Coronary artery (tissue), 2 donors: ENCODE results near the gene PNKD.

Source experiments
- DNase-seq: peaks from one replicate; pipeline ENCODE4 v3.0.0-alpha.2; 2017; ENCODE audit warnings: low spot score
- H3K27ac ChIP-seq, 2 donors: fragments of 200-600 bp; sonication (generic); one replicate each; pipeline ENCODE4 v1.5.1; 2016 to 2019
- H3K4me3 ChIP-seq: fragments of 200-600 bp; sonication (generic); 2 replicates; pipeline ENCODE4 v1.5.1; 2016; ENCODE audit warnings: mild to moderate bottlenecking, moderate library complexity
- TF ChIP-seq, protein P1 (sequence below): fragments of 200-600 bp; sonication (generic); IDR thresholded peaks from one replicate; pipeline ENCODE4 v1.5.1; 2019; ENCODE audit warnings: antibody characterized with exemption

Gene PNKD

GRCh38 chr2:218294430-218295022 lies 24.2 kb downstream of the PNKD start:
- peak overlapping the region; percentile 8 to 79 for H3K27ac ChIP-seq
- no peak for DNase-seq

GRCh38 chr2:218295029-218295428 lies 24.7 kb downstream of the PNKD start:
- H3K4me3 ChIP-seq, result no peak overlapping the region
- TF ChIP-seq, protein P1, sequence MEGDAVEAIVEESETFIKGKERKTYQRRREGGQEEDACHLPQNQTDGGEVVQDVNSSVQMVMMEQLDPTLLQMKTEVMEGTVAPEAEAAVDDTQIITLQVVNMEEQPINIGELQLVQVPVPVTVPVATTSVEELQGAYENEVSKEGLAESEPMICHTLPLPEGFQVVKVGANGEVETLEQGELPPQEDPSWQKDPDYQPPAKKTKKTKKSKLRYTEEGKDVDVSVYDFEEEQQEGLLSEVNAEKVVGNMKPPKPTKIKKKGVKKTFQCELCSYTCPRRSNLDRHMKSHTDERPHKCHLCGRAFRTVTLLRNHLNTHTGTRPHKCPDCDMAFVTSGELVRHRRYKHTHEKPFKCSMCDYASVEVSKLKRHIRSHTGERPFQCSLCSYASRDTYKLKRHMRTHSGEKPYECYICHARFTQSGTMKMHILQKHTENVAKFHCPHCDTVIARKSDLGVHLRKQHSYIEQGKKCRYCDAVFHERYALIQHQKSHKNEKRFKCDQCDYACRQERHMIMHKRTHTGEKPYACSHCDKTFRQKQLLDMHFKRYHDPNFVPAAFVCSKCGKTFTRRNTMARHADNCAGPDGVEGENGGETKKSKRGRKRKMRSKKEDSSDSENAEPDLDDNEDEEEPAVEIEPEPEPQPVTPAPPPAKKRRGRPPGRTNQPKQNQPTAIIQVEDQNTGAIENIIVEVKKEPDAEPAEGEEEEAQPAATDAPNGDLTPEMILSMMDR, result no peak
- peak overlapping the region; percentile 8 to 79 for H3K27ac ChIP-seq
- no peak for DNase-seq

More at GRCh38 chr2:218294430-218295022, 24.2 kb downstream of the PNKD start:
- TF ChIP-seq, protein P1, result no peak
- no peak overlapping the region for H3K4me3 ChIP-seq

DNA sequence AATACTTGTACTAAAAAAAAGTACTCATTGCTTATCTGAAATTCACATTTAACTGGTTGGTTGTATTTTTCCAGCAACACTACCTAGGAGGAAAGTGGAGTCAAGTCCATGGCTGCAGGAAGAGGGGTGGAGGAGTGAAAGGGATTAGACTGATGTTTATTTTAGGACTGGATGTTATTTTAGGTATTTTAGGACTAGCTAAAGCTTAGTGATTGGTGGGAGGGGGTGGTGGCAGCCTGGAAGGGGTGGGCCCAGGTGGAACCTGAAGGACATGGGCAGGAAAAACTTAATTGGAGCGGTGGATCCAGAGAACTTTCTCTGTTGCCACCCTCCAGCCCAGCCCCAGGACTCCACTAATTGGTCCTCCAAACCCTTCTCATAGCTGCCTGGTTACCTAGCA lies 25.9 kb downstream of the PNKD start:
- TF ChIP-seq, protein P1, result no peak
- no peak for DNase-seq
- Histone ChIP-seq H3K27ac (peak overlapping the region; percentile 8 to 79), H3K4me3 (no peak overlapping the region)

DNA sequence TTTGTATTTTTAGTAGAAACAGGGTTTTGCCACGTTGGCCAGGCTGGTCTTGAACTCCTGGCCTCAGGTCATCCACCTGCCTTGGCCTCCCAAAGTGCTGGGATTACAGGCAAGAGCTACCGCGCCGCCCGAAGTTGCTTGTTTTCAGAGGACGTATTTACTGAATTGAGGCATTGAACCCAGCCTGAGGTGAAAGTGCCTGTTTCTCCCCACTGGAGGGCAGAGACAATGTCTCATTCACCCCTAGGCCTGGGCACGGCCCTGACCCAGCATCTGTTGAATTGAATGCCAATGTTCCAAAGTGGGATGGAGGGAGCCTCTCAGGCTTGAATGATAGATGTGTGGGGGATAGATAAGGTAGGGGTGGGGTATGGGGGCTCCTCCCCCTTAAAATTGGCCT lies 26.5 kb downstream of the PNKD start:
- Histone ChIP-seq H3K4me3 (no peak overlapping the region), H3K27ac (peak overlapping the region; percentile 34 to 73)
- no peak for DNase-seq
- TF ChIP-seq, protein P1, result no peak

DNA sequence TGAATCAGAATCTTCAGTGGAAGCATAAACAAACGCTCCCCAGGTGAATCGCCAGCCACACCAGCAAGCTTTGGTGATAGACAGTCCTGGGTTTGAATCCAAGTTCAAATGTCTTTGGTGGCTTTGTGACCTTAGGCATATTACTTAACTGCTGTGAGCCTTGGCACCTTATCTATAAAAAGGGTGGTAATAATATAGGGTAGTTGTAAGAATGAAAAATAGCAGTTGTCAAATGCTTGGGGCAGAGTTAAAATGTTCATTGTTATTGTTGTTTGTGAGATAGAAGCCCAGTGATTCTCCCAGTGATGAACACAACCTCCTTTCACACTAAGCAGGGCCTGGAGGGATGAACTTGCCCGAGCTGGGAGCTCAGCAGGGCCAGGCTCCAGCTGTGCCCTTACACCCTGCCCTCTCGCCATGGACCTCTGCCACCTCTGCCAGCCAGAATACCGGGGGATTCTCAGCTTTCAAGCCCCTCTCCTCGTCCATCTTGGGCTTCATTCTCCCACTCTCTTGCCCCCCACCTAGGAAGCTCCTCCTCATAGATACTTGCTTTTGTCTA lies 28.1 kb downstream of the PNKD start:
- H3K4me3 ChIP-seq, result no peak overlapping the region
- H3K27ac ChIP-seq, result peak overlapping the region; percentile 20 to 68
- TF ChIP-seq, protein P1, result no peak
- no peak for DNase-seq

DNA sequence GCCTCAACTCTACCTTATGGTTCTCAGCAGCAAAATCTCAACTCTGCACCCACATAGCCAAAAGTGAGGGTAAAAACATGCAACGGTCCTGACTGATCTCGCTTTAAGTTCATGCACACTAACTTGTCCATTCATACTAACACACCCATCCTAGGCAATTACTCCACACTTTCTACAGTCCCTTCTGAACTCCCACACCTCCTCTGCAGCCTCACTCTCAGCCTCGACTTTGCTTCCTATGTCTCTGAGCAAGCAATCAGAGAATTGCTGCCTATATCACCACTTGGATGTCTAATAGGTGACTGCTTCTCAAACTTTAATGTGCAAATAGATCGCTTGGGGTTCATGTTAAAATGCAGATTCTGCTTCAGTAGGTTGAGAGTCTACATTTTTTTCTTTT lies 29.8 kb downstream of the PNKD start:
- no peak overlapping the region for H3K27ac ChIP-seq
- TF ChIP-seq, protein P1, result no peak
- DNase-seq, result no peak
- no peak overlapping the region for H3K4me3 ChIP-seq

GRCh38 chr2:218301176-218301819 lies 31.0 kb downstream of the PNKD start:
- TF ChIP-seq, protein P1, result peak; percentile 96
- DNase-seq, result peak; percentile 86
- H3K27ac ChIP-seq, result no peak overlapping the region
- no peak overlapping the region for H3K4me3 ChIP-seq
